Fibroblast of lung (primary cell): ENCODE results near the gene PDE2A. TPM values are rescaled to one million over a fixed set of nuclear protein-coding genes. Genes with fewer than 3 reads are reported as not detected.

Experiments
- DNase-seq, 2 donors: peaks; one replicate each; pipeline versions ENCODE4 v3.0.0 to v3.0.0-alpha.2; 2010; ENCODE audit warnings: low read depth in 2 of 2
- H2AFZ ChIP-seq: 2 replicates; pipeline ENCODE4 v1.5.1; 2012; ENCODE audit warnings: low read length, control low read depth, inconsistent platforms
- H3K27ac ChIP-seq: 2 replicates; pipeline ENCODE4 v1.5.1; 2011; ENCODE audit warnings: low read length, control low read depth; ENCODE audit not compliant: insufficient read depth
- H3K27me3 ChIP-seq: 2 replicates; pipeline ENCODE4 v1.5.1; 2011; ENCODE audit warnings: mild to moderate bottlenecking, low read length; ENCODE audit not compliant: control insufficient read depth, insufficient read depth
- H3K36me3 ChIP-seq: 2 replicates; pipeline ENCODE4 v1.5.1; 2011; ENCODE audit warnings: low read length; ENCODE audit not compliant: control insufficient read depth, insufficient read depth
- H3K4me1 ChIP-seq: 2 replicates; pipeline ENCODE4 v1.5.1; 2011; ENCODE audit warnings: low read length; ENCODE audit not compliant: control insufficient read depth, insufficient read depth; ENCODE audit errors: extremely low read depth
- H3K4me2 ChIP-seq: 2 replicates; pipeline ENCODE4 v1.5.1; 2011; ENCODE audit warnings: low read length, control low read depth; ENCODE audit not compliant: insufficient read depth; ENCODE audit errors: extremely low read depth
- H3K4me3 ChIP-seq, 4 experiments: fragments of 200-600 bp in 1 of 4; sonication (generic) in 1 of 4; replicated peaks in 1 of 4; 2 replicates each; pipeline ENCODE4 v1.5.1; 2011 to 2016; ENCODE audit warnings: low read length in 4 of 4, low read depth in 3 of 4, mild to moderate bottlenecking in 3 of 4, control low read depth in 2 of 4, inconsistent platforms in 1 of 4, mixed read lengths in 1 of 4; ENCODE audit not compliant: insufficient read depth in 1 of 4; ENCODE audit errors: control extremely low read depth in 1 of 4
- H3K79me2 ChIP-seq: 2 replicates; pipeline ENCODE4 v1.5.1; 2012; ENCODE audit warnings: mild to moderate bottlenecking, low read length, inconsistent platforms; ENCODE audit not compliant: control insufficient read depth, insufficient read depth
- H3K9ac ChIP-seq: 2 replicates; pipeline ENCODE4 v1.5.1; 2011; ENCODE audit warnings: mild to moderate bottlenecking, low read length, control low read depth; ENCODE audit not compliant: insufficient read depth
- H3K9me3 ChIP-seq: 2 replicates; pipeline ENCODE4 v1.5.1; 2012; ENCODE audit warnings: low read depth, low read length; ENCODE audit not compliant: control insufficient read depth, insufficient read depth
- H4K20me1 ChIP-seq: 2 replicates; pipeline ENCODE4 v1.5.1; 2011; ENCODE audit warnings: low read length; ENCODE audit not compliant: control insufficient read depth, insufficient read depth; ENCODE audit errors: extremely low read depth
- CTCF ChIP-seq, 2 donors: IDR thresholded peaks in 1 of 2; conservative IDR thresholded peaks in 1 of 2; 1 replicate in 1 of 2; 2 replicates in 1 of 2; pipeline ENCODE4 v1.5.1; 2011 to 2012; ENCODE audit warnings: low read length in 2 of 2, control low read depth in 1 of 2, inconsistent platforms in 1 of 2, low read depth in 1 of 2, mild to moderate bottlenecking in 1 of 2
- EZH2 ChIP-seq: IDR thresholded peaks from 2 replicates; pipeline ENCODE4 v1.5.1; 2012; ENCODE audit warnings: low read length, control low read depth, mild to moderate bottlenecking; ENCODE audit errors: missing control alignments
- polyA plus RNA-seq, 2 donors: library from polyadenylated mRNA; depleted of rRNA in 1 of 2; stranded (reverse) in 1 of 2; unstranded in 1 of 2; fragments of >200 nt; gene quantifications; 2 replicates each; pipeline ENCODE4 v1.2.1, GENCODE V29; 2011 to 2012; ENCODE audit warnings: missing spikeins in 1 of 2
- total RNA-seq: library from RNA; depleted of rRNA; stranded (reverse); fragments of >200 nt; gene quantifications from 2 replicates; pipeline ENCODE4 v1.2.1, GENCODE V29; 2014

PDE2A gene
- total and polyA plus RNA-seq, 2 donors (not counting 1 experiment from before 2014, with no cell fraction given), result 0.50 to 2.6 TPM

GRCh38 chr11:72704028-72704782 is 30.0 kb upstream of the PDE2A start:
- Histone ChIP-seq H3K9me3 (no peaks in the 10 kb centered on the region), H3K36me3 (peaks cover 14% of the 10 kb centered on the region), H3K4me1 (peaks cover 18% of the 10 kb centered on the region), H3K27ac (no peak overlapping the region), H2AFZ (no peak overlapping the region), H3K4me2 (peak overlapping the region; percentile 32), H3K27me3 (no peaks in the 10 kb centered on the region), H4K20me1 (no peaks in the 10 kb centered on the region), H3K9ac (no peak overlapping the region), H3K79me2 (no peaks in the 10 kb centered on the region), H3K4me3 (no peak overlapping the region)
- TF ChIP-seq CTCF (conservative IDR thresholded peaks at IDR 0.05 in 1 of 2, IDR thresholded peaks at IDR 0.05 in 1 of 2; ENCODE audit: low read depth in 1 of 2, low read length in 2 of 2) (peak in 1 of 2 donors; percentile 22), EZH2 (no peak)
- DNase-seq, result no peak

GRCh38 chr11:72703267-72704008 is 29.2 kb upstream of the PDE2A start:
- Histone ChIP-seq H3K9me3 (no peaks in the 10 kb centered on the region), H4K20me1 (no peaks in the 10 kb centered on the region), H3K27me3 (no peaks in the 10 kb centered on the region), H3K4me2 (peak overlapping the region; percentile 52), H3K4me3 (peak overlapping the region in 1 of 4 experiments; percentile 50), H3K9ac (peak overlapping the region; percentile 20), H2AFZ (no peak overlapping the region), H3K27ac (peak overlapping the region; percentile 59), H3K79me2 (no peaks in the 10 kb centered on the region), H3K4me1 (peaks cover 18% of the 10 kb centered on the region), H3K36me3 (peaks cover 15% of the 10 kb centered on the region)
- peak; percentile 69 to 83 for DNase-seq
- TF ChIP-seq EZH2, result no peak
- no peak for TF ChIP-seq CTCF (conservative IDR thresholded peaks at IDR 0.05 in 1 of 2, IDR thresholded peaks at IDR 0.05 in 1 of 2; ENCODE audit: low read depth in 1 of 2, low read length in 2 of 2)

GRCh38 chr11:72702577-72703241 is 28.5 kb upstream of the PDE2A start:
- H3K27ac ChIP-seq, result no peak overlapping the region
- TF ChIP-seq CTCF (conservative IDR thresholded peaks at IDR 0.05 in 1 of 2, IDR thresholded peaks at IDR 0.05 in 1 of 2; ENCODE audit: low read depth in 1 of 2, low read length in 2 of 2), result no peak
- TF ChIP-seq EZH2, result no peak
- H3K4me3 ChIP-seq, result peak overlapping the region in 1 of 4 experiments; percentile 50

More at GRCh38 chr11:72702577-72703241, 28.5 kb upstream of the PDE2A start:
- Histone ChIP-seq H3K4me2 (peak overlapping the region; percentile 52), H4K20me1 (no peaks in the 10 kb centered on the region), H3K4me1 (peaks cover 18% of the 10 kb centered on the region), H3K27me3 (no peaks in the 10 kb centered on the region), H3K9me3 (no peaks in the 10 kb centered on the region), H3K36me3 (peaks cover 13% of the 10 kb centered on the region), H2AFZ (no peak overlapping the region), H3K9ac (no peak overlapping the region), H3K79me2 (no peaks in the 10 kb centered on the region)
- DNase-seq, result no peak
